Colonic mucosa (tissue), 4 donors: ENCODE results near the gene ABLIM1. TPM values are rescaled to one million over a fixed set of nuclear protein-coding genes. Genes with fewer than 3 reads are reported as not detected.
A peak's percentile ranks its signal among the peaks of the same experiment; 100 is the strongest.

ENCODE experiments used
- DNase-seq: peaks from one replicate; pipeline ENCODE4 v3.0.0-alpha.2; 2020
- H3K27ac ChIP-seq: fragments of 200-600 bp; one replicate; pipeline ENCODE4 v1.8.0; 2021
- H3K27me3 ChIP-seq: fragments of 200-600 bp; one replicate; pipeline ENCODE4 v1.8.0; 2021
- H3K36me3 ChIP-seq: fragments of 200-600 bp; one replicate; pipeline ENCODE4 v1.8.0; 2021
- H3K4me1 ChIP-seq: fragments of 200-600 bp; one replicate; pipeline ENCODE4 v1.8.0; 2021; ENCODE audit warnings: mild to moderate bottlenecking
- H3K4me3 ChIP-seq: fragments of 200-600 bp; one replicate; pipeline ENCODE4 v1.8.0; 2021
- H3K9ac ChIP-seq, 2 donors: one replicate each; pipeline ENCODE4 v1.7.0; 2013; ENCODE audit warnings: control low read depth in 2 of 2, low read depth in 2 of 2, low read length in 2 of 2
- H3K9me3 ChIP-seq: fragments of 200-600 bp; one replicate; pipeline ENCODE4 v1.8.0; 2021
- CTCF ChIP-seq: fragments of 200-600 bp; IDR thresholded peaks from one replicate; pipeline ENCODE4 v1.8.0; 2022; ENCODE audit warnings: antibody characterized with exemption, mild to moderate bottlenecking
- intact Hi-C: fragments of 100-400 bp; cut with DNase I; formaldehyde crosslinking; loops from one replicate; pipeline ENCODE4 v1.14.1; 2022
- total RNA-seq, 2 donors: library from RNA; stranded (reverse); fragmentation: NEBNext Ultra II Directional in 1 of 2; extraction: Animal tissue kit (Norgen Biotek cat#: 25700) in 1 of 2; gene quantifications; one replicate each; pipeline ENCODE4 v1.2.1, GENCODE V29; 2021
- donor health status: healthy.
- donor health status: DM: no; HTN: no; CAD: no.
- donor health status: DM: no; HTN: no; CAD: no.

ABLIM1 gene
- total RNA-seq, 2 donors from 2014 or later = 118 to 131 TPM

- Histone ChIP-seq H3K4me1 (no peaks in the 10 kb centered on the region), H3K9ac (no peak overlapping the region), H3K27ac (no peak overlapping the region), H3K36me3 (no peaks in the 10 kb centered on the region), H3K4me3 (no peak overlapping the region), H3K27me3 (peaks cover 14% of the 10 kb centered on the region), H3K9me3 (no peaks in the 10 kb centered on the region)
- no peak for TF ChIP-seq CTCF
- intact Hi-C loops = no loop called here
- no peak for DNase-seq
These were observed 258.0 kb downstream of the ABLIM1 start for GRCh38 chr10:114400091-114400490.

GRCh38 chr10:114399576-114399975 is 258.5 kb downstream of the ABLIM1 start:
- Histone ChIP-seq H3K27ac (no peak overlapping the region), H3K4me1 (no peaks in the 10 kb centered on the region), H3K36me3 (no peaks in the 10 kb centered on the region), H3K9ac (no peak overlapping the region), H3K4me3 (no peak overlapping the region), H3K27me3 (peaks cover 14% of the 10 kb centered on the region), H3K9me3 (no peaks in the 10 kb centered on the region)
- DNase-seq = no peak
- intact Hi-C loops = no loop called here
- TF ChIP-seq CTCF = no peak

- intact Hi-C loops = no loop called here
- H3K27me3 ChIP-seq = peaks cover 9% of the 10 kb centered on the region
- H3K4me1 ChIP-seq = no peaks in the 10 kb centered on the region
- TF ChIP-seq CTCF = no peak
- H3K27ac ChIP-seq = no peak overlapping the region
- H3K4me3 ChIP-seq = no peak overlapping the region
- H3K36me3 ChIP-seq = no peaks in the 10 kb centered on the region
- H3K9ac ChIP-seq = no peak overlapping the region
- no peak for DNase-seq
- H3K9me3 ChIP-seq = no peaks in the 10 kb centered on the region
These were observed 259.3 kb downstream of the ABLIM1 start for GRCh38 chr10:114398587-114399331.

- peak overlapping the region in 1 of 2 donors; percentile 12 for H3K9ac ChIP-seq
- H3K27ac ChIP-seq = peak overlapping the region; percentile 4
- peaks cover under 1% of the 10 kb centered on the region for H3K27me3 ChIP-seq
- H3K9me3 ChIP-seq = no peaks in the 10 kb centered on the region
- intact Hi-C loops = no loop called here
- no peak overlapping the region for H3K4me3 ChIP-seq
- H3K4me1 ChIP-seq = no peaks in the 10 kb centered on the region
- no peaks in the 10 kb centered on the region for H3K36me3 ChIP-seq
- no peak for TF ChIP-seq CTCF
- no peak for DNase-seq
These were observed 260.4 kb downstream of the ABLIM1 start for GRCh38 chr10:114397651-114398145.

- no peak for DNase-seq
- no peaks in the 10 kb centered on the region for H3K4me1 ChIP-seq
- H3K4me3 ChIP-seq = no peak overlapping the region
- H3K9ac ChIP-seq = no peak overlapping the region
- intact Hi-C loops = no loop called here
- no peaks in the 10 kb centered on the region for H3K9me3 ChIP-seq
- TF ChIP-seq CTCF = no peak
- H3K27me3 ChIP-seq = no peaks in the 10 kb centered on the region
- no peaks in the 10 kb centered on the region for H3K36me3 ChIP-seq
- no peak overlapping the region for H3K27ac ChIP-seq
These were observed 261.6 kb downstream of the ABLIM1 start for GRCh38 chr10:114396464-114396863.
